ENCODE results near the gene PCGF2. TPM values are rescaled to one million over a fixed set of nuclear protein-coding genes. Genes with fewer than 3 reads are reported as not detected.
"Not testable (repeated sequence)": the region's sequence is repeated elsewhere in the genome, so short reads cannot be mapped to it uniquely, and the experiment has no call there.

The PCGF2 gene
- total RNA-seq (2014; rRNA removed; shearing (Covaris generic)): 3.3 and 3.5 TPM in 2 replicates

- DNase-seq (ENCODE audit: low read depth): peak; percentile 94
These were observed at the start of gene PCGF2 for GRCh38 chr17:38748149-38748891. TSS of gene PCGF2 (minus strand) at chr17:38748336. CDS start at chr17:38740402, 7,934 bp downstream.

GRCh38 chr17:38797828-38798227 lies 49.7 kb upstream of the PCGF2 start:
- no peak for DNase-seq (ENCODE audit: low read depth)

GRCh38 chr17:38797158-38797490 lies 49.0 kb upstream of the PCGF2 start:
- DNase-seq (ENCODE audit: low read depth): no peak

DNA sequence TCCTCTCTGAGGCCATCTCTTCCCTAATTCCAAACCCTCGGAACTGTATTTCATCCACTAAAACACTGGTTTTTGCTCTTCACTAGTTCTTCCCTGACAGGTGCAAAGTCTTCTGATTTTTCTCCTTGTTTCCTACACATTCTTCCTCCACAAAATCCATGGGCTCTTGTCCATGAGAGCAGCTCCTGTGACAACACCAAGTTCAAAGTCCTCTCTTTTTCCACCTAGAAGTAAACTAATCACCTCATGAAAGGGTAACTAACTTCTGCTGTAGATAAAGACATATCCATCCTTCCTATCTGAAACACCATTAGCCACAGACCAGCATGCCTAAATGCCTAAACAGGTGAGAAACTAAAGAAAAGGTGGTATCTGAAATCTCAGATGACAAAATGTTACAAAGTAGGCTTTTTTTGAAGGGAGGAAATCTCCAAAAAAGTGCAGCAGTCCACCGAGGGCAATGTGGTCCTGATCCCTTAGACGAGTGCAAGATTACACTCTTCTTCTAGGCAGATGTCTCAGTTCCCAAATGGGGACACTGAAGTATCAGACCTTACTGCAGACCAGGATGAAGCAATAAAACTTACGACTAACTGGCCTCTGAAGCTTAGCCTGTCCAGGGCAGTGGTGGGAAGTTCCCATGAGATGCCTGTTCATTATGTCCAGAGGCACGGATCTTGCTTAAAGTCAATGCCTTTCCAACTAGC lies 48.5 kb upstream of the PCGF2 start:
- DNase-seq (ENCODE audit: low read depth): no peak

DNA sequence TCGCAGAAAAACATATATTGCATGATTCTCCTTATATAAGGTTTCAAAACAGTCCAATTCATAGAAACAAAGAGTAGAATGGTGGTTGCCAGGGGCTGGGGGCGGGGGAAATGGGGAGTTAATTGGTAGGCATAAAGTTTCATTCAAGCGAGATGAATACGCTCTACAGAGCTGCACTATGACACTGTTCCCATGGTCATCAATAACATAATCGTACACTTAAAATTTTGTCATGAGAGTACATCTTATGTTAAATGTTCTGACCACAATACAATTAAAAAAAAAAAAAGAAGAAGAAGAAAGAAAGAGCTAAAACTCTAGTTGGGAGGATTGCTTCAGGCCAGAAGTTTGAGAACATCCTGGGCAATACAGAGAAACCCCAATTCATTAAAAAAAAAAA lies 46.1 kb upstream of the PCGF2 start:
- no peak for DNase-seq (ENCODE audit: low read depth)

DNA sequence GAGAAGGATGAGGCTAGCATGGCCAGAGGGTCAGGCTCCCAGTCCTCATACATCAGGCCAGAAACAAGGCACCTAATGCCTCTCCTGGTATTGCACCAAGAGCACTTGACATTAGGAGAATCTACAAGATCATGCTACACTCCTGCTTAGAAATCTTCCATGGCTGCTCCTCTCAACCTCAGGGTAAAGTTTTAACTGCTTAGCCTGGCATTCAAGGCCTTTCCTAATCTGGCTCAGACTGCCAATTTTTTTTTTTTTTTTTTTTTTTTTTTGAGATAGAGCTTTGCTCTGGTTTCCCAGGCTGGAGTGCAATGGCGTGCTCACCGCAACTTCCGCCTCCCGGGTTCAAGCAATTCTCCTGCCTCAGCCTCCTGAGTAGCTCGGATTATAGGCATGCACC lies 43.0 kb upstream of the PCGF2 start:
- DNase-seq (ENCODE audit: low read depth): no peak

DNA sequence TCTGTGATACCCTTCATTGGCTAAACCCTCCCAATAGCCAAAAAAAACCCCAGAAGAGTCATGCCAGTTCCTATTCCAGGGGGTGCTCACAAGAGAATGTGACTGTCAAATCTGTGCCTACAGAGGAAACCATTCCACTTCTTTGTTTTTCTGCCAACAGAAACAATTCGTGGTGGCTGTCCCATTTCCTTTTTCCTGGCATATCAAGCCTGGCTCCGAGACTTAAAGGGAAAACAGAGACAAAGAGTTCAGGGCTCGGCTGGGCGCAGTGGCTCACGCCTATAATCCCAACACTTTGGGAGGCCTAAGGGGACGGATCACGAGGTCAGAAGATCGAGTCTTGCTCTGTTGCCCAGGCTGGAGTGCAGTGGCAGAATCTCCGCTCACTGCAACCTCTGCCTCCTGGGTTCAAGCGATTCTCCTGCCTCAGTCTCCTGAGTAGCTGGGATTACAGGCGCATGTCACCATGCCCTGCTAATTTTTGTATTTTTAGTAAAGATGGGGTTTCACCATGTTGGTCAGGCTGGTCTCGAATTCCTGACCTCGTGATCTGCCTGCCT lies 42.1 kb upstream of the PCGF2 start:
- peak; percentile 14 for DNase-seq (ENCODE audit: low read depth)

DNA sequence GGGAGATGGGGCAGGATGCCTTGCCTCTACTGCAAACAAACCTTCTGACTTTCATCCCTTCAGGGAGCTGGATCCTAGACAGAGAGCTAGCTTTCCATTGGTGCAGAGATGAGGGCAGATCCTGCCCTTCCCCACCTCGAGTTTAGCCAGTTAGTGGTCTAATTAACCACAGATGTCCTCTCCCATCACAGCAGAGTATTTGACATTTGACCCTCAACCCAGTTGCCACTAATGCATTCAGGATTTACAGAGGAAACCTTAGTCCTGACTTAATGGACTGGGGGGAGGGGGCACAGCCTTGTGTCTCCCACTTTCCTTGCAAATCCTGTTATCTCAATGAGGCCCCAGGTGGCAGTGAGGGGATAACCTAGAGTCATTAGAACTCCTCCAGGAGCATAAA lies 41.0 kb upstream of the PCGF2 start:
- no peak for DNase-seq (ENCODE audit: low read depth)

DNA sequence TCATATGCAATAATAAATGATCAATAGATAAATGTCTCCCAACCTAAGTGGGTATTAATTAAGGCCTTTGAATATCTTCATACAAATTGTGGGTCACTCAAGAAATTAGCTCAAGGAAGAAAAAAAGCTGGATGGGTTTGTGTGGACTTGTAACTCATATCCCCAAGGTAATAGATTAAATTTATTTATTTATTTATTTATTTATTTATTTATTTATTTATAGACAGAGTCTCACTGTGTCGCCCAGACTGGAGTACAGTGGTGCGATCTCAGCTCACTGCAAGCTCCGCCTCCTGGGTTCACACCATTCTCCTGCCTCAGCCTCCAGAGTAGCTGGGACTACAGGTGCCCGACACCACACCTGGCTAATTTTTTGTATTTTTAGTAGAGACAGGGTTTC lies 39.9 kb upstream of the PCGF2 start:
- not testable (repeated sequence) for DNase-seq (ENCODE audit: low read depth)

- DNase-seq (ENCODE audit: low read depth): no peak
These were observed 38.2 kb upstream of the PCGF2 start for GRCh38 chr17:38786372-38786771.

- no peak for DNase-seq (ENCODE audit: low read depth)
These were observed 35.1 kb upstream of the PCGF2 start for GRCh38 chr17:38783227-38783626.

DNA sequence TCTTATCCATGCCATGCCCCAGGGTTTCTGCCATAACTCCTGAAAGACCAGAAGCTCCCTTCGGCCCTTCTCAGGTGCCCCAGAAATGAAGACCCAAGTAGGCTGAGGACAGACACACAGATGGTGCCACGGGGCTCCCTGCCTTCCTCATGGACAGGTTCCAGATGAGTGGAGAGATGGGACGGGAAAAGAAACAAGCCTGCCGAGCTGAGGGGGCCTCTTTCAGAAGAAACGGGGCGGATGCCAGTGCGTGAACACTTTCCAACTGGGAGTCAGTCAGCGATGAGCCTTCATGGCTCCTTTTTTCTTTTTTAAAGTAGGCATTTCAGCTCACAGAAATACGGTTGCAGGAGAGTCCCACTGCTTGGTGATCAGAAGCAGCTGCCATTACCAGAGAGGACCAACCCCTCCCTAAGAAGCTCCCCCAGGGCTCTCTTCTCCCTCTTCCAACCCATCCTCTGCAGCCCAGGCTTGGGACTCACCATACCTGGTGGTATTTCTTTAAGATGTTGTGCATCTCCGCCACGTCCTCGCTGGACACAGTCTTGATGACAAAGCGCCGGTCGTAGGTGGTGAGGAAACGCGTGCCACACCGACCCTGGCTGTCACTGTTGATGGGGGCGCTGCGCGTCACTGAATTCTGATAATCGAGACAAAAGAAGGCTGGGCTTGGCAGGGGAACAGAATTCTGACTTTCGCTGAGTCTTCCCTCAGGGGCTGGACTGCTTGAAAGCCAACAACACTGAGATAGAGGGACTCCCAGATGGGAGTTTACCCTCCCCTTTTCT lies 32.0 kb upstream of the PCGF2 start:
- no peak for DNase-seq (ENCODE audit: low read depth)

GRCh38 chr17:38777641-38778250 lies 29.6 kb upstream of the PCGF2 start:
- no peak for DNase-seq (ENCODE audit: low read depth)

DNA sequence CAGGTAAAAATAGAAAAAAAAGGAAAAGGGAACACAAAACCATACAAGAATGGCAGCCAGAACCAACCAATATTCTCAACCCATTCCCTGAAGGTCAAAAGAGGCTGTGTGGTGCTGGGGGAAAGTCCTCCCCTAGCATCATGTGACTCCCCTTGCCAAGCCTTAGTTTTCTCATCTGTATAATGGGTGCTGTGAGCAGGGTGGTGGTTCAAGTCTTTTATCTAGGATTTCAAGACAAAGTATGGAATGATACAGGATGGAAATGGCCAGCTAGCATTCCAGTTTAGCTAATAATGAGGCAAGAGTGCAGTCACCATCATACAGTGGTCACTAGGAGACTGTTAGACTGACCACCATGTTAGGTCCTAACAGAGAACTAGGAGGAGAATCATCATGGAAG lies 25.1 kb upstream of the PCGF2 start:
- no peak for DNase-seq (ENCODE audit: low read depth)

- no peak for DNase-seq (ENCODE audit: low read depth)
These were observed 20.3 kb upstream of the PCGF2 start for GRCh38 chr17:38768417-38768816.

GRCh38 chr17:38766341-38766740 lies 18.2 kb upstream of the PCGF2 start:
- no peak for DNase-seq (ENCODE audit: low read depth)

- DNase-seq (ENCODE audit: low read depth): no peak
These were observed 14.1 kb upstream of the PCGF2 start for GRCh38 chr17:38762231-38762630.

DNA sequence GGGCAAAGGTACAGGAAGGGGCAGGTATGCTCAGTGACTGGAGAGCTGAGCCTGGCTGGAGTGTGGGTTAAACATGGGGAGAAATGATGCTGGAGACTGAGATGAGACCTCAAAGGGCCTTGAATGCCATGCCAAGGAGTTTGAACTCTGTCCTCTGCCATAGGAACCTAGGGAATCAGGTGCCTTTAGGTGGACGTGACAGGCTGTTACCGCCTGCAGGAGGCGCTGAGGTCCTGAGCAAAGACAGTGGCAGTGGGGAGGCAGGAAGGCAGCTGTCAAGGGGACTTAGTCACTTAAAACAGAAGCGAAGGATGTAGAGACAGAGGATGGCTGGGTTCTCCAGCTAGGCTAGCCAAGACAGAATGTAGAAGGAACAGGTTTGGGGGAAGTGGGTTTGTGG lies 13.5 kb upstream of the PCGF2 start:
- peak; percentile 39 for DNase-seq (ENCODE audit: low read depth)

GRCh38 chr17:38753071-38753506 lies 5.0 kb upstream of the PCGF2 start:
- DNase-seq (ENCODE audit: low read depth): no peak

DNA sequence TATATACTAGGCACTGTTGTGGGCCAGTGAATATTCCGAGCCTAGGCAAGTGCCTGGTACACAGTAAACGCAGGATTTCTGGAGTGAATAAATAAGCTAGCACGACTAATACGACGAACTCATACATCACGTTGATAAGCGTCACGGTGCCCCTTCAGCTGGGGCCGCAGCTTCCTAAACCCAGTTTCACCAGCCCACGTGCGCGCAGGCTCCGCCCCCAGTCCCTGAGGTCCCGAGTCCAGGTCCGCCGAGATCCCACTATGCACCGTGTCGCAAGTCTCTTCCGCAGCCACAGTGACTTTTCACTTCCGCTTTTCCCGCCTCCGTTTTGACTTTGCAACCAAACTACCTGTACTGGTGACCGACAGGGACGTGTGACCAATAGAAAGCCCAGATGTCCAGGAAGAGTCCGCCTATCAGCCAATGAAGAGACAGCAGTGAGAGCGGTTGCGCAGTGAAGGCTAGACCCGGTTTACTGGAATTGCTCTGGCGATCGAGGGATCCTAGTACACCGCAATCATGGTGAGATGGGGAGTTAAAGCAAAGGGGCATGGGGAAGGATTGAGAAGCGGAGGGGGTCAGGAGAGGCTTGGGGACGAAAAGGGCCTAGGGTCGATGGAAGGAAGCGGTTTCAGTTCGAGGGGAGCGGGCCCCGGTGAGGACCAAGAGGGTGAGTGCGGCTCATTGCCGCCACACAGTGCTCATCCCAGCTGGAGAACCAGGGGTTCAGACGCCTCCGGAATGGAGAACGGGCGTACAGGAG lies 4.4 kb upstream of the PCGF2 start, which contains the start of gene PSMB3:
Gene PSMB3 (plus strand): TSS at position 434 of the 763 bp plus-strand sequence. CDS start 86 bp downstream, at position 520.
- peak; percentile 99 for DNase-seq (ENCODE audit: low read depth)

DNA sequence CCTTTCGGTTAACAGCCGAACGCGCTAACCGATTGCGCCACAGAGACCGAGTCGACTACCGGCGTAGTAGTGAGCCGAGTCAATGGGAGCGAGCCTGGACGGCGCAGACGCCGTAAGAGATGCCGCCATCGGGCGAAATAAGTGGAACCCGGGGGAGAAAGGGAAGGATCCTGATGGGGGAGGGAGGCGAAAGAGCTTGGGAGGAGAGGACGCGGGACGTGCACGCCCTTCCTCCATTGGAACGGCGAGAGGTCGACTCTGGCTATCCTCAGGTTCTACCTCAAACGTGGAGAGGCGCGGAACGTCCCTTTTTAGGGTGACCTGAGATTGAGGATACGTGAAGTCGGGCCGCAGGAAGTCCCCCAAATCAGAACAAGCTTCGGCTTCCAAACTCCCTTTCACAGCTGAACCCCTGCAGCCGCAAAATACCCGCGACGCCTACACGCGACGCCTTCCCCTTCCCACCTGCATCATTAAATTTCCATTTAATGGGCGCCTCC lies 3.7 kb upstream of the PCGF2 start:
- peak; percentile 86 for DNase-seq (ENCODE audit: low read depth)
